ENCODE results near the gene CNTN6.

The CNTN6 gene

DNA sequence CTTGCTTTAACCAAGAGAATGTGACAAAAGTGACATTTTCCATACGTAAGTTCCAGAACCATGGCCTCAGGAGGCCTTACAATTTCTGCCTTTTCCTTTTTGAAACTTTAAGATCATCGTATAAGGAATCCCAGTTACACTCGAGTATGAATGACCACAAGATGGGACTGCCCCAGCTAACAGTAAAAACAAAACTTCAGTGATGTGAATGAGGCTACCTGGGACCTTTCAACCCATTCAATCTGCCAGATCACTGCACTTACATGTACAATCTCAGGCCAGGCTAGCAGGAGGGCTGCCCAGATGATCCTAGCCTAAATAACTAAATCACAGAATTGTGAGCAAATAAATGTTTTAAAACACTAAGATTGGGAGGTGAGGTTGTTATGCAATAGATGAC is 328.8 kb downstream of the CNTN6 start:
- no peak for DNase-seq (ENCODE audit: low read depth)

DNA sequence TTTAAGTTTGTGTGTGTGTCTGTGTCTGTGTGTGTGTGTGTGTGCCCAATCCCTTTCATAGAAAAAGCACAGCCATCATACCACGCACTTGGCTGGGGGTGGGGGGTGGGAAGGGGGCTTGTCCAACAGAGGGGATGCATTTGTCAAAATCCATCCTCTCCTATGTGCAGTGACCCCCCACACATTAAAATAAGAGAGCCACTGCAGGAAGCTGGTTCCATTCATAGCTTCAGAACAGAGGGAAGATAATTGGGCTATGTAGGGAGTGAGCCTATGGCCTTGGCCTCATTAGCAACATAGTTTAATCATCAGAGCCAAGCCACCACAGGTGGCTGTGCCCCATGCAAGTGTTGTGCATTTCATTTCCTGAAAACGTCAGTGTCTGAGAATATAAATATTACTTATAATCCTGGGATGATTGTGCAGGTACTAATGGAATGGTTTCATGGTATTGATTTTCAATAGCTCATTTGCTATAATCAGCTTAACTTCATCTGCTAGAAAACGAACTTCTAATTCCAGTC is 330.8 kb downstream of the CNTN6 start:
- no peak for DNase-seq (ENCODE audit: low read depth)

DNA sequence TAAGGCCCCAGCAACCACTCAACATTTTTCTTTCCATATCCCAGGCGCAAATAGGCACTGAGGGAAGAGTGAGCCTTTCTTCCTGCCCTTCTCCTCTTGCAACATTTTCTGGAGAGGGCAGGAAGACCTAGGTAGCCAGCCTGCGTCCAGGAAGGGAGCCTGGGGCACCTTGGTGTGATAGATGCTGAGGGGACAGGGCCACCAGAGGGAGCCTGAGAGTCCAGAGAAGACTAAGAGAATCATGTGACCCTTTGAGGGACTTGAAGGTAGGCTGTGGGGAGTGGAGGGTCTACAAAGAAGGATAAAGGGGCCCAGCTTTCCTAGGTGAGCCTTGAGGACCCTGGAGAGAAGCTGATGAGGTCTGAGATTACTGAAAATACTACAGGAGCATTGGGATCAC is 346.6 kb downstream of the CNTN6 start:
- DNase-seq (ENCODE audit: low read depth) = no peak

DNA sequence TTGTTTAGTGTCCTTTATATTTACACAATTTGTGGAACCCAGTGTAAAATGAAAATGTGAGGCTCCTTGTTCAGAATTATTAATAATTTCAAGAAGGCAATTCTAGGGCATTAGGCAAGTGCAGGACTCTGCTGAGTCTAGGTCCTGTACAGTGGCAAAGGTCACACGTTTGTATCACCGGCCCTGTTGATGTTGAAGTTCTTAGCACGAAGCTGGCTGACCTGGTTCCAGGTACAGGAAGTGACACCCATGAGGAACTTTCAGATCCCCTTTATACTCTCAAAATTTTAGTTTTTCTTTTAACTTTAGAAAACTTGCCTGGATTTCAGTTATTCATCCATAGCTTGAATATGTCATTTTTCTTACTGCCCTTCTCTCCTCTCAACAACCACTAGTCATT is 349.4 kb downstream of the CNTN6 start:
- no peak for DNase-seq (ENCODE audit: low read depth)

DNA sequence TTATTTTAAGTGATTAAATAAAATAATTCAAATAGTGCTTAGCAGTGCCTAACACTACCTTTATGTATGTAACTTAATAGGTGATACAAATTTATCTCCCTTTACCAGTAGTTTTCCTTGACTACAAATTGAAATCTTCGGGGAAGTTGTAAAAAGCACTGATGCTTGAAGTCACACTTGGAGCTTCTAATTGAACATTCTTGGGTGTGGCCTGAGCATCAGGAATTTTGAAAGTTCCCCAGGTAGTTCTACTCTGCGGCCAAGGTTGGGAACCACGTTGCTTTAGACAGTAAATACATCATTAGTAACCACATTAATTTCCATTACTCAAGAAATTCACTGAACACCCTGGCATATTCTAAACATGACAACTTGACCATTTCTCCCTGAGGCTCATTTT is 351.4 kb downstream of the CNTN6 start:
- no peak for DNase-seq (ENCODE audit: low read depth)

DNA sequence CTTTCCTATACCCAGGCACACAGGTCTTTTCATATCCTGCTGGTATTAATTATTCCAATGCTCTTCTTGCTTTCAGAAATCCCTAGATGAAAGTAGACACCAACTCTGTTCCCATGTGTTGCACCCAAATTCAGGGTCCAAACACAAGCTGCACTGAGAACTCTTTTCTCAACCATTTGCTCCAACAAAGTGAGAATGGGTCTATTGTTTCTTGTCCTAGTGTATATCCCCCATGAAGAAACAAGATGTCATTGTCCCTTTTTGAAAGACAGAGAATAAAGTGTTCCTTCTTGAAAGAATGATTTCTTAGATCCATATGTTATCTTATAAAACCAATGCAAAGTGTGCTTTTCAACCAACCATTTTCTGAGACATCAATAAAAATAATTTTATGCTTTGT is 353.7 kb downstream of the CNTN6 start:
- DNase-seq (ENCODE audit: low read depth) = no peak

DNA sequence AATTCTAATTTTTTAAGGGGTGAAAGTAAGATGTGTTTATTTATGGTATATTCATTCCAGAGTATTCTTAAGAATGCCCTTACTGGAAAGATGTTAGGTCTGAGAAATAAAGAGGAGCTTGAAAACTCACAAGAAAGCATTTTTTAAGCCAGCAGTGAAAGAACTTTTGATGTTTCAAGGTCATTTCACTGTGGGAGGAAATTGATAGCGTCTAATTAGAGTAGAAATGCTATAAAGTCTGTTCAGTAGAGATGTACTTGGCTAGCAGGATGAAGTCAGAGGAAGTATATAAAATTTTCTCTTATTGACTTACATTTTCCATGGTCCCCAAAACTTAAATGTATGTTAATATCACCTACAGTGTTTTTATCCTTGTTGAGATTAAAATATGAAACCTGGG is 354.6 kb downstream of the CNTN6 start:
- DNase-seq (ENCODE audit: low read depth) = no peak

DNA sequence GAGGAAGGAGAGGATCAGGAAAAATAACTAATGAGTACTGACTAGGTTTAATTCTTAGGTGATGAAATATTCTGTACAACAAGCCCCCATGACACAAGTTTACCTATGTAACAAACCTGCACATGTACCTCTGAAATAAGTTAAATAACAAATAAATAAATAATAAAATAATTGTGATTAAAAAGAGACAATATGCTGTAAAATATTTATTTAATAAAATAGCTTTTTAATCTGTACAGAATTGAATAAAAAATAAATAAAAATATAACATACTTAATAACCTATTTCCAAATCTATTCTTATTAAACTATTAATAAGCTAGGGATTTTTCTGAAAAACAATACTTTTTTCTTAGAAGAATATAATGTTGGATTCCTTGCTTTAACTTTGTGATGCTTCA is 355.6 kb downstream of the CNTN6 start:
- DNase-seq (ENCODE audit: low read depth) = no peak
